A549 (cell line): ENCODE data around the gene RAPGEF3. TPM values are rescaled to one million over a fixed set of nuclear protein-coding genes. Genes with fewer than 3 reads are reported as not detected.

Experiments used
- ATAC-seq, 2 experiments: fragments of 200-7000 bp in 1 of 2; fragments of >200 bp in 1 of 2; cut with Nextera tagmentation in 1 of 2; cut with Tn5 transposase in 1 of 2; 3 replicates each; pipeline versions ENCODE4 v1.8.0 to v1.9.1; 2018 to 2020; ENCODE audit warnings: mild to moderate bottlenecking in 1 of 2, moderate library complexity in 1 of 2
- CTCF ChIA-PET: fragments of 300-600 bp; sonication (Branson Sonifier 250); formaldehyde crosslinking; extraction: SDS; loops from one replicate; lab custom pipeline; 2021; ENCODE audit warnings: antibody characterized with exemption, inconsistent platforms; lab: Yijun Ruan, JAX
- POLR2A ChIA-PET: fragments of 350-600 bp; formaldehyde crosslinking; extraction: SDS; loops from one replicate; lab custom pipeline; 2021; ENCODE audit warnings: antibody characterized with exemption, inconsistent platforms; lab: Yijun Ruan, JAX
- DNase-seq, 2 experiments: peaks; one replicate each; pipeline versions ENCODE4 v3.0.0 to v3.0.0-alpha.2; 2011 to 2016; ENCODE audit warnings: low read depth in 1 of 2, low spot score in 1 of 2
- FAIRE-seq: peaks from 2 replicates; lab custom pipeline; 2011; peaks lifted over from hg19 to GRCh38; lab: Jason Lieb, UNC
- H3K27ac ChIP-seq, 2 experiments: fragments of >200 bp; sonication (Bioruptor Twin); formaldehyde crosslinking; 3 replicates each; pipeline ENCODE4 v1.5.1; 2016 to 2017
- H3K4me1 ChIP-seq: fragments of >200 bp; sonication (Bioruptor Twin); formaldehyde crosslinking; 3 replicates; pipeline ENCODE4 v1.6.1; 2016
- H3K4me2 ChIP-seq: fragments of >200 bp; sonication (Bioruptor Twin); formaldehyde crosslinking; 3 replicates; pipeline ENCODE4 v1.6.1; 2016
- H3K4me3 ChIP-seq: fragments of >200 bp; sonication (Bioruptor Twin); formaldehyde crosslinking; 3 replicates; pipeline ENCODE4 v1.5.1; 2016
- H3K9me3 ChIP-seq: fragments of >200 bp; sonication (Bioruptor Twin); formaldehyde crosslinking; 3 replicates; pipeline ENCODE4 v1.6.1; 2016
- CBX8 ChIP-seq: fragments of 200-600 bp; sonication (generic); IDR thresholded peaks from 2 replicates; pipeline ENCODE4 v1.6.1; 2016
- CHD4 ChIP-seq: fragments of 200-600 bp; sonication (generic); IDR thresholded peaks from 2 replicates; pipeline ENCODE4 v1.6.1; 2016; ENCODE audit warnings: antibody characterized with exemption, mild to moderate bottlenecking, borderline replicate concordance
- CTCF ChIP-seq: fragments of >200 bp; sonication (Bioruptor Twin); formaldehyde crosslinking; IDR thresholded peaks from 3 replicates; pipeline ENCODE4 v1.5.1; 2016
- EHF ChIP-seq: fragments of 250-450 bp; sonication (Bioruptor Pico); IDR thresholded peaks from 2 replicates; pipeline ENCODE4 v1.5.0; 2020; ENCODE audit warnings: mild to moderate bottlenecking
- FOSL2 ChIP-seq, 2 experiments: fragments of 450-650 bp in 1 of 2; fragments of >200 bp in 1 of 2; sonication (Bioruptor Twin) in 1 of 2; formaldehyde crosslinking; IDR thresholded peaks; 2 replicates each; pipeline versions ENCODE4 v1.5.0 to v1.6.1; 2016 to 2020; ENCODE audit warnings: mild to moderate bottlenecking in 1 of 2, moderate library complexity in 1 of 2
- HOXB5 ChIP-seq: fragments of 250-450 bp; sonication (Bioruptor Pico); IDR thresholded peaks from 2 replicates; pipeline ENCODE4 v1.5.0; 2020; ENCODE audit warnings: mild to moderate bottlenecking, moderate library complexity
- JUN ChIP-seq, 2 experiments: fragments of >200 bp; sonication (Bioruptor Twin); formaldehyde crosslinking; IDR thresholded peaks; 2 replicates in 1 of 2; 3 replicates in 1 of 2; pipeline ENCODE4 v1.6.1; 2016 to 2017
- JUNB ChIP-seq: fragments of >200 bp; sonication (Bioruptor Twin); formaldehyde crosslinking; IDR thresholded peaks from 2 replicates; pipeline ENCODE4 v1.6.1; 2016
- KDM5A ChIP-seq: fragments of 200-600 bp; sonication (generic); IDR thresholded peaks from 2 replicates; pipeline ENCODE4 v1.6.1; 2016; ENCODE audit warnings: antibody characterized with exemption, mild to moderate bottlenecking
- MAFK ChIP-seq: fragments of 450-650 bp; IDR thresholded peaks from 2 replicates; pipeline ENCODE4 v1.6.1; 2014; ENCODE audit not compliant: partially characterized antibody
- MAZ ChIP-seq: fragments of 150-350 bp; IDR thresholded peaks from 2 replicates; pipeline ENCODE4 v1.6.1; 2014; ENCODE audit warnings: antibody characterized with exemption, low read depth, low read length, borderline replicate concordance
- NR3C1 ChIP-seq: fragments of >200 bp; sonication (Bioruptor Twin); formaldehyde crosslinking; IDR thresholded peaks from 3 replicates; pipeline ENCODE4 v1.6.1; 2017
- PHF8 ChIP-seq: fragments of 200-600 bp; sonication (generic); IDR thresholded peaks from 2 replicates; pipeline ENCODE4 v1.6.1; 2016; ENCODE audit warnings: low read depth, mild to moderate bottlenecking, antibody characterized with exemption, moderate library complexity, borderline replicate concordance
- POLR2A ChIP-seq: IDR thresholded peaks from 2 replicates; pipeline ENCODE4 v1.6.1; 2012; ENCODE audit warnings: mild to moderate bottlenecking, low read length
- POLR2AphosphoS2 ChIP-seq: conservative IDR thresholded peaks from 2 replicates; pipeline ENCODE4 v1.6.1; 2012; ENCODE audit warnings: low read length, improper control_type of control experiment, inconsistent platforms
- RCOR1 ChIP-seq: fragments of 150-350 bp; IDR thresholded peaks from 2 replicates; pipeline ENCODE4 v1.6.1; 2014; ENCODE audit warnings: antibody characterized with exemption, low read length, low read depth
- RNF2 ChIP-seq: fragments of 200-600 bp; sonication (generic); IDR thresholded peaks from 2 replicates; pipeline ENCODE4 v1.6.1; 2016; ENCODE audit warnings: low read depth, mild to moderate bottlenecking, antibody characterized with exemption, moderate library complexity, borderline replicate concordance
- SMC3 ChIP-seq: fragments of >200 bp; sonication (Bioruptor Twin); formaldehyde crosslinking; IDR thresholded peaks from 3 replicates; pipeline ENCODE4 v1.6.1; 2018; ENCODE audit warnings: inconsistent platforms
- TFCP2L1 ChIP-seq: fragments of 250-450 bp; sonication (Bioruptor Pico); IDR thresholded peaks from 2 replicates; pipeline ENCODE4 v1.5.0; 2021; ENCODE audit warnings: mild to moderate bottlenecking
- TP53 ChIP-seq: fragments of 250-450 bp; sonication (Bioruptor Pico); IDR thresholded peaks from 2 replicates; pipeline ENCODE4 v1.5.0; 2021; ENCODE audit warnings: mild to moderate bottlenecking, moderate library complexity
- ZNF302 ChIP-seq: fragments of 250-450 bp; sonication (Bioruptor Pico); IDR thresholded peaks from 2 replicates; pipeline ENCODE4 v1.9.0; 2021; ENCODE audit warnings: inconsistent platforms, mild to moderate bottlenecking, moderate library complexity
- WGBS: methylation state at CpG from one replicate; pipeline ENCODE4 v1.1.6; 2017; ENCODE audit errors: missing lambda C conversion rate; 5-methylcytosine and 5-hydroxymethylcytosine counted together
- polyA plus RNA-seq, 4 experiments: library from polyadenylated mRNA; depleted of rRNA in 3 of 4; stranded (reverse); fragments of >200 nt; fragmentation: RNase III in 1 of 4; extraction: RNeasy Plus Mini Kit Qiagen cat#74134 plus additional on column Dnase treatment in 1 of 4; gene quantifications; 2 replicates in 3 of 4; 3 replicates in 1 of 4; pipeline ENCODE4 v1.2.3, GENCODE V29; 2011 to 2017
- TF ChIP-seq, protein P1 (sequence below): IDR thresholded peaks from 2 replicates; pipeline ENCODE4 v1.6.1; 2012
- TF ChIP-seq, protein P2 (sequence below): fragments of 250-450 bp; sonication (Bioruptor Pico); IDR thresholded peaks from 2 replicates; pipeline ENCODE4 v1.5.0; 2020; ENCODE audit warnings: low read depth, mild to moderate bottlenecking, moderate library complexity

The RAPGEF3 gene
- polyA plus RNA-seq, 2 of the 4 experiments (the other 2 are of a cell fraction): 0.70 to 0.89 TPM

GRCh38 chr12:47787596-47788319 is 29.1 kb upstream of the RAPGEF3 start:
- FAIRE-seq (no peak), ATAC-seq (no peak), DNase-seq (no peak)
- H3K27ac ChIP-seq: no peak overlapping the region
- no peak for TF ChIP-seq NR3C1
- no peak for TF ChIP-seq EHF (CRISPR knock-in tag)
- no peak for TF ChIP-seq FOSL2 (IDR thresholded peaks at IDR 0.05)
- TF ChIP-seq FOSL2 (CRISPR knock-in tag; IDR thresholded peaks at IDR 0.05): no peak
- no peak for TF ChIP-seq TP53
- TF ChIP-seq CBX8: no peak
- no peak for TF ChIP-seq MAFK
- no peak for TF ChIP-seq TFCP2L1 (CRISPR knock-in tag)
- TF ChIP-seq ZNF302 (CRISPR knock-in tag): no peak
- TF ChIP-seq RCOR1: no peak
- ChIA-PET CTCF (interaction anchor here (1.3 to 59.0 kb wide), 8 partner anchors 9 to 72 kb away, joined by 3 to 1532 read pairs (median 14); partner anchors contain the start of genes ENDOU and RAPGEF3), POLR2A (interaction anchor here (0.7 kb wide), 1 partner anchor 14 kb away, joined by 3 read pairs; no protein-coding TSS in a partner anchor)
- H3K4me1 ChIP-seq: no peaks in the 10 kb centered on the region
- H3K4me2 ChIP-seq: no peak overlapping the region
- H3K9me3 ChIP-seq: no peaks in the 10 kb centered on the region
- no peak overlapping the region for H3K4me3 ChIP-seq
- 88% methylated on average over 14 of the region's 14 CpGs for WGBS

- no peak for FAIRE-seq
- CTCF ChIA-PET: interaction anchor here (1.2 to 59.0 kb wide), 10 partner anchors 8 to 71 kb away, joined by 3 to 1532 read pairs (median 6); partner anchors contain the start of genes ENDOU and RAPGEF3
- DNase-seq: no peak
- H3K4me3 ChIP-seq: no peak overlapping the region
- WGBS: 95% methylated on average over 10 of the region's 10 CpGs
- ATAC-seq: no peak
- no peak for TF ChIP-seq POLR2AphosphoS2
- TF ChIP-seq, protein P1, sequence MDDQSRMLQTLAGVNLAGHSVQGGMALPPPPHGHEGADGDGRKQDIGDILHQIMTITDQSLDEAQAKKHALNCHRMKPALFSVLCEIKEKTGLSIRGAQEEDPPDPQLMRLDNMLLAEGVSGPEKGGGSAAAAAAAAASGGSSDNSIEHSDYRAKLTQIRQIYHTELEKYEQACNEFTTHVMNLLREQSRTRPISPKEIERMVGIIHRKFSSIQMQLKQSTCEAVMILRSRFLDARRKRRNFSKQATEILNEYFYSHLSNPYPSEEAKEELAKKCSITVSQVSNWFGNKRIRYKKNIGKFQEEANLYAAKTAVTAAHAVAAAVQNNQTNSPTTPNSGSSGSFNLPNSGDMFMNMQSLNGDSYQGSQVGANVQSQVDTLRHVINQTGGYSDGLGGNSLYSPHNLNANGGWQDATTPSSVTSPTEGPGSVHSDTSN: no peak
- TF ChIP-seq PHF8: no peak
- TF ChIP-seq, protein P2, sequence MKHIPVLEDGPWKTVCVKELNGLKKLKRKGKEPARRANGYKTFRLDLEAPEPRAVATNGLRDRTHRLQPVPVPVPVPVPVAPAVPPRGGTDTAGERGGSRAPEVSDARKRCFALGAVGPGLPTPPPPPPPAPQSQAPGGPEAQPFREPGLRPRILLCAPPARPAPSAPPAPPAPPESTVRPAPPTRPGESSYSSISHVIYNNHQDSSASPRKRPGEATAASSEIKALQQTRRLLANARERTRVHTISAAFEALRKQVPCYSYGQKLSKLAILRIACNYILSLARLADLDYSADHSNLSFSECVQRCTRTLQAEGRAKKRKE (CRISPR knock-in tag): no peak
- no peak for TF ChIP-seq SMC3
- TF ChIP-seq JUNB: no peak
- TF ChIP-seq MAZ: no peak
- no peak for TF ChIP-seq CTCF
- no peak for TF ChIP-seq CBX8
- no peak for TF ChIP-seq CHD4
- TF ChIP-seq JUN (IDR thresholded peaks at IDR 0.05): no peak
- no peak for TF ChIP-seq KDM5A
- no peak for TF ChIP-seq TP53
- TF ChIP-seq NR3C1: no peak
- TF ChIP-seq POLR2A: no peak
- TF ChIP-seq RCOR1: no peak
- TF ChIP-seq HOXB5: no peak
- TF ChIP-seq RNF2: no peak
- no peaks in the 10 kb centered on the region for H3K9me3 ChIP-seq
- H3K4me2 ChIP-seq: no peak overlapping the region
- POLR2A ChIA-PET: interaction anchor here (0.7 kb wide), 1 partner anchor 15 kb away, joined by 3 read pairs; no protein-coding TSS in a partner anchor
- no peaks in the 10 kb centered on the region for H3K4me1 ChIP-seq
- no peak overlapping the region for H3K27ac ChIP-seq
Measured at GRCh38 chr12:47786662-47787280, 28.1 kb upstream of the RAPGEF3 start.
